ENCODE measurements around the gene ABCG8. TPM values are rescaled to one million over a fixed set of nuclear protein-coding genes. Genes with fewer than 3 reads are reported as not detected.

ABCG8 gene
- total and polyA plus RNA-seq, 2 donors (not counting 3 experiments of a cell fraction or from before 2014, with no cell fraction given): not detected

DNA sequence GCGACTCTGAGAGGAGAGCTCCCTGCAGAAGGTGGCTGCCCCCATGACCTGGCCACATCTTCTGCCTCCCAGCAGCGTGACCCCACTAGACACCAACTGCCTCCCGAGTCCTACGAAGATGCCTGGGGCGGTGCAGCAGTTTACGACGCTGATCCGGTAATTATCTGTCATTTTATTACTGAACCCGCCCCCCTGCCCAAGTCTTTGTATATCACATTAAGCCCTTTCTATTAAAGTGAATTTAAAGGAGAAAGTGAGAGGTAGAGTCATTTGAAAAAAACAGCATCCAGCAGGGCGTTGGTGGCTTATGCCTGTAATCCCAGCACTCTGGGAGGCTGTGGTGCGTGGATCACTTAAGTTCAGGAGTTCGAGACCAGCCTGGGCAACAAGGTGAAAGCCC lies 33.4 kb downstream of the ABCG8 start:
- Histone ChIP-seq H3K9me1 (replicated peaks; ENCODE audit: control insufficient read depth, extremely low read depth, insufficient read depth, low read length) (no peaks in the 10 kb centered on the region), H3K4me3 (replicated peaks in 1 of 3; ENCODE audit: insufficient read depth in 1 of 3, low read depth in 1 of 3, low read length in 3 of 3) (no peak overlapping the region), H3K27me3 (ENCODE audit: control insufficient read depth in 2 of 2, insufficient read depth in 2 of 2, low read length in 2 of 2) (peaks cover 9 to 17% of the 10 kb centered on the region in 2 experiments), H3K9ac (replicated peaks; ENCODE audit: extremely low read depth, insufficient read depth, low read length) (no peak overlapping the region), H3K9me3 (replicated peaks; ENCODE audit: control insufficient read depth, insufficient read depth, low read length) (no peaks in the 10 kb centered on the region), H2AFZ (ENCODE audit: low read depth, low read length) (no peak overlapping the region), H3K27ac (ENCODE audit: insufficient read depth, low read depth, low read length) (no peak overlapping the region), H4K20me1 (replicated peaks; ENCODE audit: control insufficient read depth, extremely low read depth, insufficient read depth, low read length) (no peaks in the 10 kb centered on the region), H3K36me3 (ENCODE audit: control insufficient read depth in 2 of 2, extremely low read depth in 1 of 2, insufficient read depth in 2 of 2, low read length in 2 of 2) (no peaks in the 10 kb centered on the region), H3K4me2 (ENCODE audit: insufficient read depth, low read length) (no peak overlapping the region), H3K79me2 (ENCODE audit: control insufficient read depth, insufficient read depth, low read length) (no peaks in the 10 kb centered on the region), H3K4me1 (ENCODE audit: control insufficient read depth, extremely low read depth, insufficient read depth, low read length) (no peaks in the 10 kb centered on the region)
- FAIRE-seq (no peak), DNase-seq (ENCODE audit: low read depth, low spot score) (no peak)
- CTCF ChIA-PET: no interaction called here
- TF ChIP-seq FOS (IDR thresholded peaks at IDR 0.05; ENCODE audit: borderline replicate concordance, insufficient read depth, low read length): no peak
- TF ChIP-seq MYC (IDR thresholded peaks at IDR 0.05; ENCODE audit: low read depth, low read length): no peak
- no peak for TF ChIP-seq GATA2 (IDR thresholded peaks at IDR 0.05; ENCODE audit: insufficient read depth, insufficient read length, low read depth, low read length)
- no peak for TF ChIP-seq POLR2A (IDR thresholded peaks at IDR 0.05; ENCODE audit: low read depth, low read length)
- no peak for TF ChIP-seq CTCF (IDR thresholded peaks at IDR 0.05; ENCODE audit: extremely low read depth in 1 of 2, insufficient read depth in 1 of 2, low read depth in 1 of 2, low read length in 2 of 2)
- no peak for TF ChIP-seq JUN (IDR thresholded peaks at IDR 0.05; ENCODE audit: borderline replicate concordance, insufficient read depth, insufficient read length, low read depth)
- no peak for TF ChIP-seq EZH2 (IDR thresholded peaks at IDR 0.05; ENCODE audit: borderline replicate concordance, low read depth, low read length, severe bottlenecking)
- TF ChIP-seq POLR2AphosphoS5 (IDR thresholded peaks at IDR 0.05; ENCODE audit: insufficient read depth, low read depth, low read length): no peak
- no peak for TF ChIP-seq MAX (IDR thresholded peaks at IDR 0.05; ENCODE audit: insufficient read depth, insufficient read length)
- dilution Hi-C loops (cut with MboI; ENCODE audit: extremely low pct_ligation_motif_present, low sequenced_read_pairs) (no loop called here), intact Hi-C loops (cut with micrococcal nuclease) (loop anchor here (10.0 kb wide), 1 partner anchor 1083 kb away; no protein-coding TSS in a partner anchor)
- POLR2A ChIA-PET: no interaction called here
- no TSS peak for BruUV-seq (replicated peaks)
